ENCODE data around the gene METTL17.

The METTL17 gene

GRCh38 chr14:21024585-21025370, 35.0 kb downstream of the METTL17 start, which contains the start of gene NDRG2:
TSS of gene NDRG2 (minus strand) at chr14:21025061. CDS start at chr14:21023315, 1,746 bp downstream.
- Histone ChIP-seq H3K27me3 (ENCODE audit: insufficient read depth, low read depth, severe bottlenecking) (no peaks in the 10 kb centered on the region), H3K36me3 (peaks cover 10% of the 10 kb centered on the region; the same call in 1 of the 2 replicates), H3K4me3 (ENCODE audit: low read depth, low read length) (peak within 1 kb of the TSS; percentile 83), H3K9me3 (ENCODE audit: severe bottlenecking) (no peaks in the 10 kb centered on the region), H3K27ac (peak within 1 kb of the TSS; percentile 78)
- peak; percentile 91 for DNase-seq
- TF ChIP-seq CTCF (IDR thresholded peaks at IDR 0.05; ENCODE audit: low read depth, low read length): no peak

GRCh38 chr14:21025371-21026273, 35.8 kb downstream of the METTL17 start:
- Histone ChIP-seq H3K36me3 (peaks cover 6% of the 10 kb centered on the region; the same call in 1 of the 2 replicates), H3K27me3 (ENCODE audit: insufficient read depth, low read depth, severe bottlenecking) (no peaks in the 10 kb centered on the region), H3K9me3 (ENCODE audit: severe bottlenecking) (no peaks in the 10 kb centered on the region), H3K27ac (peak overlapping the region; percentile 47), H3K4me3 (ENCODE audit: low read depth, low read length) (peak overlapping the region; percentile 83)
- no peak for TF ChIP-seq CTCF (IDR thresholded peaks at IDR 0.05; ENCODE audit: low read depth, low read length)
- DNase-seq: no peak

GRCh38 chr14:21026274-21026987, 36.7 kb downstream of the METTL17 start:
- Histone ChIP-seq H3K27me3 (ENCODE audit: insufficient read depth, low read depth, severe bottlenecking) (no peaks in the 10 kb centered on the region), H3K4me3 (ENCODE audit: low read depth, low read length) (no peak overlapping the region)

GRCh38 chr14:21026988-21027315, 37.2 kb downstream of the METTL17 start:
- H3K4me3 ChIP-seq (ENCODE audit: low read depth, low read length): no peak overlapping the region
- H3K27me3 ChIP-seq (ENCODE audit: insufficient read depth, low read depth, severe bottlenecking): no peaks in the 10 kb centered on the region
- no peak for DNase-seq
- no peaks in the 10 kb centered on the region for H3K36me3 ChIP-seq
- no peaks in the 10 kb centered on the region for H3K9me3 ChIP-seq (ENCODE audit: severe bottlenecking)
- no peak for TF ChIP-seq CTCF (IDR thresholded peaks at IDR 0.05; ENCODE audit: low read depth, low read length)
- no peak overlapping the region for H3K27ac ChIP-seq

More at GRCh38 chr14:21026274-21026987, 36.7 kb downstream of the METTL17 start:
- no peaks in the 10 kb centered on the region for H3K9me3 ChIP-seq (ENCODE audit: severe bottlenecking)
- no peak overlapping the region for H3K27ac ChIP-seq
- DNase-seq: no peak
- no peak for TF ChIP-seq CTCF (IDR thresholded peaks at IDR 0.05; ENCODE audit: low read depth, low read length)
- H3K36me3 ChIP-seq: peaks cover 2% of the 10 kb centered on the region; the same call in 1 of the 2 replicates

GRCh38 chr14:21029917-21030316, 40.1 kb downstream of the METTL17 start, which contains the start of gene TPPP2:
TSS of gene TPPP2 (plus strand) at chr14:21030217. CDS start at chr14:21030582, 365 bp downstream.
- no peak for TF ChIP-seq CTCF (IDR thresholded peaks at IDR 0.05; ENCODE audit: low read depth, low read length)
- no peak for DNase-seq
- Histone ChIP-seq H3K4me3 (ENCODE audit: low read depth, low read length) (no peak within 1 kb of the TSS), H3K9me3 (ENCODE audit: severe bottlenecking) (no peaks in the 10 kb centered on the region), H3K27me3 (ENCODE audit: insufficient read depth, low read depth, severe bottlenecking) (no peaks in the 10 kb centered on the region), H3K36me3 (no peaks in the 10 kb centered on the region), H3K27ac (no peak within 1 kb of the TSS)
